GM19193 (cell line): ENCODE data around the gene ARHGEF17.

Experiments
- POLR2A ChIP-seq: IDR thresholded peaks from 4 replicates; pipeline ENCODE4 v1.6.1; 2011; ENCODE audit not compliant: insufficient read depth, insufficient read length; ENCODE audit errors: extremely low read depth

The ARHGEF17 gene

GRCh38 chr11:73359930-73360742 is 52.1 kb downstream of the ARHGEF17 start:
- no peak for TF ChIP-seq POLR2A

DNA sequence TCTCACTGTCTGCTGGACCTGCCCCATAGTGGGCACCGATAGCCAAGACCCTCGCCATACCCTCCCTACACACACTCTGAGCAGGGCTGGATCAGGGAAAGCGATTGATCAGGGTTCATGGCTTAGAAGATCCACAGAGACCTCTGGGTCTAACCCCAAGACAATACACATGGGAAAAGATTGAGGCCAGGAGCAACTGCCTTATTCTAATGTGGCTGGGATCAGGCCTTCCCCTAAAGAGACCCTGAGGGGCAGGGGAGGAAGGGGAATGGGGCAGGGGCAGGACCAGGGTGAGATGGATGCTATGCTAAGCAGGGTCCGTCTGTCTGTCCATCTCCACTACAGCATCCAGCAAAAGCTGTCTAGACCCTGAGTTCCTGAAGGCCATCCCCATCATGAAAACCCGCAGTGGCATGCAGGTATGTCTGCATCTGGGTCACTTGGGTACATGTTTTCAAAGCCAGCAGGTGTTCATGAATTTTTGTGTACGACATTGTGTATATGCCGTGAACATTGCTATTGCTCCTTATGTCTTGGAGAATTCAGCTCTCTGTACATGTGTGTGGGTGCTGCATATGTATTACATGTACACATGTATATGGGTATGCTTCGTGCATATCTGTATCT is 52.8 kb downstream of the ARHGEF17 start:
- no peak for TF ChIP-seq POLR2A

- TF ChIP-seq POLR2A, result no peak
These were observed 54.1 kb downstream of the ARHGEF17 start for GRCh38 chr11:73361953-73362776.

- no peak for TF ChIP-seq POLR2A
These were observed 55.1 kb downstream of the ARHGEF17 start for GRCh38 chr11:73363147-73363546.

GRCh38 chr11:73365352-73366264 is 57.5 kb downstream of the ARHGEF17 start:
- no peak for TF ChIP-seq POLR2A

DNA sequence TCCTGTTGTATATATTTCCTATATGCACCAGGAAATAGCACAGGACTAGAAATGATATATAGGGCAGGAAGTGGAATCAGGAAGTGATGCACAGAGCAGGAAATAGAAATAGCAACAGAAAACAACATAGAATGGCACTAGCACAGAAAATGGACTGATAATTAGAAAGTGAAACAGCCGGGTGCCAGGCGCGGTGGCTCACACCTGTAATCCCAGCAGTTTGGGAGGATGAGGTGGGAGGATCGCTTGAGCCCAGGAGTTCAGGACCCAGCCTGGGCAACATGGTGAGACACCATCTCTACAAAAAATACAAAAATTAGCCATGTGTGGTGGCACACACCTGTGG is 58.2 kb downstream of the ARHGEF17 start:
- TF ChIP-seq POLR2A, result no peak

GRCh38 chr11:73366953-73367352 is 58.9 kb downstream of the ARHGEF17 start:
- TF ChIP-seq POLR2A, result no peak

GRCh38 chr11:73367482-73368024 is 59.5 kb downstream of the ARHGEF17 start:
- TF ChIP-seq POLR2A, result no peak

DNA sequence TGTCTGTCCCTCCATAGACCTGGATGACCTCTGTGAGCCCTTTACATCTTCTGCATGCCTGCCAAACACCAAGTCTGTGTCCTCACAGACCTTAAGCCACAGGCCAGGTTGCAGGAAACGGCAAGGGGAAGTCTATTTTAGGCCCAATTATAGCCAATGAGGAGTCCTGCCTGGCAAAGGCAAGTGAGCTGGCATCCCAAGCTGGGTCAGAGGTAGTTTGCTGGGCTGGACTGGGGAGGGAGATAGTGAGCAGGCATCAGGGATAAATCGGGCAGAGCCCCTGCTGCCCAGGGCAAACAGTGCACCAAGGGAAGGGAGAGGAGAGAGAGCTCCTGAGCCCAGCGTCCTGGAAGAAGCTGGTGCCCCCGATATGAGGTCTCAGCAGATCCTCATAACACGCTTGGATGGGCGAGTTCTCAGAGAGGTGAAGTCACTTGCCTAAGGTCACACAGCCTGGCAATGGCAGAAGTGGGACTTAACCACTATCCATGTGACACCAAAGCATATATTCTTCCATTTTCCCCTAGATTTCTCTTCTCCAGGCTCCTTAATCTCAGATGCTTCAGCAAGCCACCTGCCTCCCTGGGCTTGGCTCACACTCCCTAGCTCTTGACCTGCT is 64.4 kb downstream of the ARHGEF17 start:
- no peak for TF ChIP-seq POLR2A

- TF ChIP-seq POLR2A, result no peak
These were observed 66.1 kb downstream of the ARHGEF17 start for GRCh38 chr11:73374151-73374550.

GRCh38 chr11:73375830-73376159 is 67.7 kb downstream of the ARHGEF17 start:
- TF ChIP-seq POLR2A, result no peak

DNA sequence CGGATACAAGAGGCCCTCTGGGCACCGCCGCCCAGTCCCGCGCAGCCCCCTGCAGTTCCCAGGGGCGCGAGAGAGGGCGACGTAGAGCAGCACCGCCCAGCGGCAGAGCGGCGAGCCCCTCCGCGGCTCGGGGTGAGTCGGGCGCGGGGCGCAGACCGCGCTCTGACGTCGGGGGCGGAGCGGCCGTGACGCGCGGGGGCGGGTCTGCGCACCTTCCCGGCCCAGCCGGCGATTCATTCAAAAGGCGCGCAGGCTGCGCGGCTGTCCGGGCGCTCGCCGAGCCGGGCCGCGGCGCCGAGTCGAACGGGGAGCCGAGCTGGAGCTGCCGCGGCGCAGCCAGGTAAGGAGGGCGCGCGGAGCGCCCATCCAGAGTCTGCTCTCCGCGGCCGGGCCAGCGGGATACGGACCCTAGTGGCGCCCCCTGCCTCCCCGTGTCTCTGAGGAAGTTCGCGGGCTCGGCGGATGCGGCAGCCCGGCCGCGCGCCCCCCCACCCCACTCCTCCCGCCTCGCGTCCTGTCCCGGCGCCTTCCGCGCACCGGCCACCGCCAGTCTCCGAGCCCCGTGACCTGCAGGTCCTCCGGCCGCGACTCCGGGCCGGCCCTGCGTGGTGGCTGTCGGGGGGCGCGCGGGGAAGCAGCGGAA is 68.2 kb downstream of the ARHGEF17 start, which contains the start of gene RELT:
RELT (plus strand) TSS at position 240 of the 643 bp plus-strand sequence. CDS start 12,738 bp downstream, outside the sequence.
- TF ChIP-seq POLR2A, result peak; percentile 99
